ENCODE data around the gene ASS1. TPM values are rescaled to one million over a fixed set of nuclear protein-coding genes. Genes with fewer than 3 reads are reported as not detected.
A peak's percentile ranks its signal among the peaks of the same experiment; 100 is the strongest.

The ASS1 gene
- total RNA-seq (2022) (76.9 and 118 TPM in 2 replicates), Bru-seq, nascent RNA (percentile 60 among the genes with signal in this experiment), BruChase-seq, experiment 1, labeled RNA remaining after a 2-hour chase (percentile 56 among the genes with signal in this experiment), BruChase-seq, experiment 2, labeled RNA remaining after a 6-hour chase (percentile 63 among the genes with signal in this experiment)
- long read RNA-seq, transcript ASS1-201 (15 exons, 1,564 nt), result major isoform, 37 of 43 reads
- long read RNA-seq, partial matches to known transcripts, result 3 of 43 reads
- long read RNA-seq, other reads (novel, unspliced or antisense), result 3 of 43 reads

GRCh38 chr9:130444565-130445221 lies at the start of gene ASS1:
Gene ASS1, plus strand, starts transcription at chr9:130444961. Its CDS starts 7,268 bp downstream, at chr9:130452229.
- TF ChIP-seq CTCF (IDR thresholded peaks at IDR 0.05; ENCODE audit: insufficient read depth in 1 of 2, low read depth in 1 of 2, low read length in 1 of 2, severe bottlenecking in 1 of 2, unreplicated experiment in 1 of 2), result no peak
- H3K36me3 Mint-ChIP-seq (ENCODE audit: insufficient read depth, unreplicated experiment), result peaks cover 5% of the 10 kb centered on the region
- H3K4me3 Mint-ChIP-seq (ENCODE audit: unreplicated experiment), result peak within 1 kb of the TSS; percentile 76
- no peaks in the 10 kb centered on the region for H3K27me3 Mint-ChIP-seq (ENCODE audit: insufficient read depth, unreplicated experiment)
- ChIA-PET POLR2A (no interaction called here), CTCF (no interaction called here)
- no peaks in the 10 kb centered on the region for H3K27me3 ChIP-seq (replicated peaks; ENCODE audit: control insufficient read depth, insufficient read depth, low read length)
- peak within 1 kb of the TSS; percentile 55 for H3K27ac Mint-ChIP-seq (ENCODE audit: unreplicated experiment)
- H3K4me1 ChIP-seq, result peaks cover 30% of the 10 kb centered on the region
- peak within 1 kb of the TSS; percentile 74 for H3K4me3 ChIP-seq (ENCODE audit: low read depth, low read length)
- no TSS peak for BruUV-seq (replicated peaks)
- peak; percentile 84 to 90 for DNase-seq
- peaks cover 5% of the 10 kb centered on the region for H3K9me3 ChIP-seq
- H3K36me3 ChIP-seq (ENCODE audit: control insufficient read depth, insufficient read depth, low read length), result no peaks in the 10 kb centered on the region
- H3K9me3 Mint-ChIP-seq (ENCODE audit: unreplicated experiment), result peaks cover 13% of the 10 kb centered on the region
- peaks cover 27% of the 10 kb centered on the region for H3K4me1 Mint-ChIP-seq (ENCODE audit: low read depth, unreplicated experiment)
- intact Hi-C loops (cut with micrococcal nuclease; ENCODE audit: unreplicated experiment), result no loop called here

- H3K27ac Mint-ChIP-seq (ENCODE audit: unreplicated experiment), result no peak overlapping the region
- intact Hi-C loops (cut with micrococcal nuclease; ENCODE audit: unreplicated experiment), result no loop called here
Measured at GRCh38 chr9:130395810-130396435, 48.8 kb upstream of the ASS1 start.

More at GRCh38 chr9:130395810-130396435, 48.8 kb upstream of the ASS1 start:
- no peak overlapping the region for H3K4me3 ChIP-seq (ENCODE audit: low read depth, low read length)
- H3K27me3 Mint-ChIP-seq (ENCODE audit: insufficient read depth, unreplicated experiment), result no peaks in the 10 kb centered on the region
- ChIA-PET POLR2A (no interaction called here), CTCF (no interaction called here)
- H3K4me1 ChIP-seq, result no peaks in the 10 kb centered on the region
- H3K9me3 Mint-ChIP-seq (ENCODE audit: unreplicated experiment), result no peaks in the 10 kb centered on the region
- no peaks in the 10 kb centered on the region for H3K36me3 Mint-ChIP-seq (ENCODE audit: insufficient read depth, unreplicated experiment)
- BruUV-seq (replicated peaks), result no TSS peak
- H3K27me3 ChIP-seq (replicated peaks; ENCODE audit: control insufficient read depth, insufficient read depth, low read length), result no peaks in the 10 kb centered on the region
- no peaks in the 10 kb centered on the region for H3K36me3 ChIP-seq (ENCODE audit: control insufficient read depth, insufficient read depth, low read length)
- no peaks in the 10 kb centered on the region for H3K4me1 Mint-ChIP-seq (ENCODE audit: low read depth, unreplicated experiment)
- no peak overlapping the region for H3K4me3 Mint-ChIP-seq (ENCODE audit: unreplicated experiment)
- no peaks in the 10 kb centered on the region for H3K9me3 ChIP-seq
- DNase-seq, result no peak
- no peak for TF ChIP-seq CTCF (IDR thresholded peaks at IDR 0.05; ENCODE audit: insufficient read depth in 1 of 2, low read depth in 1 of 2, low read length in 1 of 2, severe bottlenecking in 1 of 2, unreplicated experiment in 1 of 2)

Measured in Caco-2 (cell line).